HFF-Myc (cell line): Measurements from ENCODE around the gene PRM2.

Experiments used
- DNase-seq: peaks from one replicate; pipeline ENCODE4 v3.0.0-alpha.2; 2011; ENCODE audit warnings: low read depth; ENCODE audit errors: extremely low read depth
- H3K4me3 ChIP-seq: replicated peaks from 2 replicates; pipeline ENCODE4 v1.5.1; 2011; ENCODE audit warnings: low read depth, mild to moderate bottlenecking, control low read depth, low read length
- CTCF ChIP-seq: IDR thresholded peaks from 2 replicates; pipeline ENCODE4 v1.5.1; 2012; ENCODE audit warnings: mild to moderate bottlenecking, low read depth, low read length, control low read depth; ENCODE audit errors: missing control alignments

Gene PRM2

GRCh38 chr16:11253995-11254912 is 22.0 kb downstream of the PRM2 start:
- no peak for DNase-seq
- TF ChIP-seq CTCF, result no peak
- peak overlapping the region; percentile 64 for H3K4me3 ChIP-seq

GRCh38 chr16:11253009-11253994 is 23.0 kb downstream of the PRM2 start:
- TF ChIP-seq CTCF, result no peak
- peak overlapping the region; percentile 64 for H3K4me3 ChIP-seq
- no peak for DNase-seq

- TF ChIP-seq CTCF, result no peak
- DNase-seq, result no peak
- H3K4me3 ChIP-seq, result peak overlapping the region; percentile 64
Measured at GRCh38 chr16:11252482-11252931, 23.8 kb downstream of the PRM2 start.

GRCh38 chr16:11251525-11252481 is 24.5 kb downstream of the PRM2 start:
- H3K4me3 ChIP-seq, result peak overlapping the region; percentile 64
- no peak for TF ChIP-seq CTCF

GRCh38 chr16:11250786-11251524 is 25.3 kb downstream of the PRM2 start:
- no peak overlapping the region for H3K4me3 ChIP-seq
- no peak for DNase-seq
- TF ChIP-seq CTCF, result no peak

More at GRCh38 chr16:11251525-11252481, 24.5 kb downstream of the PRM2 start:
- no peak for DNase-seq
